Nephron (organoid): Measurements from ENCODE around the gene DPYD.

Source experiments
- H3K27ac Mint-ChIP-seq, 3 experiments: 2 replicates each; pipeline ENCODE4 v1.8.0; 2020; ENCODE audit warnings: mixed read lengths in 3 of 3, mild to moderate bottlenecking in 2 of 3, moderate library complexity in 1 of 3
- H3K27me3 Mint-ChIP-seq: 2 replicates; pipeline ENCODE4 v1.8.0; 2021; ENCODE audit warnings: low read depth, mild to moderate bottlenecking, moderate library complexity, mixed read lengths
- H3K36me3 Mint-ChIP-seq: 2 replicates; pipeline ENCODE4 v1.8.0; 2020; ENCODE audit warnings: low read depth, mixed read lengths
- H3K4me1 Mint-ChIP-seq: 2 replicates; pipeline ENCODE4 v1.8.0; 2020; ENCODE audit warnings: mixed read lengths
- H3K4me3 Mint-ChIP-seq, 3 experiments: 2 replicates each; pipeline ENCODE4 v1.8.0; 2020; ENCODE audit warnings: mild to moderate bottlenecking in 3 of 3, mixed read lengths in 3 of 3, moderate library complexity in 2 of 3
- H3K9me3 Mint-ChIP-seq: 2 replicates; pipeline ENCODE4 v1.8.0; 2020; ENCODE audit warnings: mixed read lengths
- TF ChIP-seq, protein P1 (sequence below), 3 experiments: fragments of 200-600 bp; sonication (generic); IDR thresholded peaks; one replicate each; pipeline ENCODE4 v1.5.0; 2021; ENCODE audit warnings: antibody characterized with exemption in 3 of 3; ENCODE audit not compliant: unreplicated experiment in 3 of 3

DPYD gene

DNA sequence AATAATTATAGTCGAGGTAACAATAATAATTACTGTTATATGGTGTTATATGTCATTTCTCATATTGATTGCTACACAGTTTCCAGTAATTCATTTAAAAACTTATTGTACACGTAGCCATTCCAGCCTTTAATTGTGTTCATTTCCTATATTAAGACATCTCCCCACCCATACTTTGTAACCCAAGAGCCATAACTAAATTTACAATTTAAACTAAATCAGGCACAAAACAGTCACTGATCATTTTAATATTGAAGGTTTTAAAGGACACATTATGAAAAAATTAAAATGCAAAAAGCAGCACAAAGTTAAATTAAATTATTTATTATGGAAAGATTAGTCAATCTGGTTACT is 487.0 kb downstream of the DPYD start:
- TF ChIP-seq, protein P1, sequence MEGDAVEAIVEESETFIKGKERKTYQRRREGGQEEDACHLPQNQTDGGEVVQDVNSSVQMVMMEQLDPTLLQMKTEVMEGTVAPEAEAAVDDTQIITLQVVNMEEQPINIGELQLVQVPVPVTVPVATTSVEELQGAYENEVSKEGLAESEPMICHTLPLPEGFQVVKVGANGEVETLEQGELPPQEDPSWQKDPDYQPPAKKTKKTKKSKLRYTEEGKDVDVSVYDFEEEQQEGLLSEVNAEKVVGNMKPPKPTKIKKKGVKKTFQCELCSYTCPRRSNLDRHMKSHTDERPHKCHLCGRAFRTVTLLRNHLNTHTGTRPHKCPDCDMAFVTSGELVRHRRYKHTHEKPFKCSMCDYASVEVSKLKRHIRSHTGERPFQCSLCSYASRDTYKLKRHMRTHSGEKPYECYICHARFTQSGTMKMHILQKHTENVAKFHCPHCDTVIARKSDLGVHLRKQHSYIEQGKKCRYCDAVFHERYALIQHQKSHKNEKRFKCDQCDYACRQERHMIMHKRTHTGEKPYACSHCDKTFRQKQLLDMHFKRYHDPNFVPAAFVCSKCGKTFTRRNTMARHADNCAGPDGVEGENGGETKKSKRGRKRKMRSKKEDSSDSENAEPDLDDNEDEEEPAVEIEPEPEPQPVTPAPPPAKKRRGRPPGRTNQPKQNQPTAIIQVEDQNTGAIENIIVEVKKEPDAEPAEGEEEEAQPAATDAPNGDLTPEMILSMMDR (IDR thresholded peaks at IDR 0.05; ENCODE audit: unreplicated experiment in 3 of 3), result no peak
- Mint-ChIP-seq H3K36me3 (no peaks in the 10 kb centered on the region), H3K27ac (peak overlapping the region; percentile 77 to 90 (median 88)), H3K4me3 (no peak overlapping the region), H3K4me1 (peaks cover 14% of the 10 kb centered on the region), H3K9me3 (no peaks in the 10 kb centered on the region), H3K27me3 (no peaks in the 10 kb centered on the region)

DNA sequence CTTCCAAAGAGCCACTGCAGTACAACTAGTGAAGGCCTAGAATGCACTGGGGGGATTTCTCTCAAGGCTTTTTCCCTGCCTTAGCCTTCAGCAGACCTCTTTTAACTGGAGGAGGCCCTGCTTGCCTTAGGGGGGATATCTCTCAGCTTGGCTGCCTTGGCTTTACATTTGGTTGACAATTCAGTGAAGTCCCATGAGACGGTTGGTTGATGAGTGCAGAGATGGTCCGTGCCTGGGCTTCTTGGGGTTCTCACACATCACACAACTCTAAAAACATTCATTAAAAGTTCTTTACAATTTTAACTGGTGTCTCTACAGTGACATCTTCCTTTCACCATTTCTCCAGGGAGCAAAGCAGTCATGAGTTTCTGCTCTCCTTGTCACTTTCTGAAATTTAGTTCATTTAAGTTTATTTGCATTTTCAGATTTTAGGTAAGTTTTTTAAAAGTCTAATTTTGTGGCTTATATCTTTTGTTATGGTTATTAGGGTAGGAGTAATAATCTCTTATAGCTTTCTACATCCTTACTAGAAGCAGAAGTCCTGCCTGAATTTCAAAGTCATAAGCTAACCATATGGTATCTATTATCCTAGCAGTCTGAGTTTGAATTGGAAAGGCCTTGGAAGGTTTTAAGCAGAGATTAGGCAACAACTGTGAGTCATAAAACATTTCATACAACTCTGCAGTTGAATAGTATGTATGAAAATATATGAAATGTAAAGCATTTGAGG is 487.6 kb downstream of the DPYD start:
- Mint-ChIP-seq H3K9me3 (no peaks in the 10 kb centered on the region), H3K4me3 (no peak overlapping the region), H3K36me3 (no peaks in the 10 kb centered on the region), H3K4me1 (peaks cover 14% of the 10 kb centered on the region), H3K27me3 (no peaks in the 10 kb centered on the region), H3K27ac (peak overlapping the region; percentile 77 to 90 (median 88))
- TF ChIP-seq, protein P1 (IDR thresholded peaks at IDR 0.05; ENCODE audit: unreplicated experiment in 3 of 3), result no peak

DNA sequence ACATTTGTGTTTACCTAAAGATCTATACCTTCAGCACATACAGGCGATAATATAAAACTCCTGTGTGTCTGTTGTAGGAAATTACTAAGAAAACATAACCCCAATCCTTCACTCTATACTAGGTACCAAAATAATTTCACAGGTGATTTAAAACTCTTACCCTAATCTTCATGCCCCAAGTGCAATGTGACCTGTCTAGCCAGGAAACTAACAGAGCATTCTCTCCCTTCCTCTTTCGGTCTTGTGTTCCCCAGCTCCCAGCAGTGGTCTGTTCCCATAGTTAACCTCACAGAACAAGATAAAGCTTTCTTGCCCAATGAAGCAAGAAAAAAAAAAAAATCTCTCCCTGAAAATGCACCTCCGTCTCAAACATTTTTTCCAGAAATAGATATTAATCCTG is 493.5 kb downstream of the DPYD start:
- Mint-ChIP-seq H3K4me1 (no peaks in the 10 kb centered on the region), H3K27me3 (no peaks in the 10 kb centered on the region), H3K4me3 (no peak overlapping the region), H3K36me3 (no peaks in the 10 kb centered on the region), H3K27ac (peak overlapping the region in 1 of 3 experiments; percentile 57), H3K9me3 (no peaks in the 10 kb centered on the region)
- TF ChIP-seq, protein P1 (IDR thresholded peaks at IDR 0.05; ENCODE audit: unreplicated experiment in 3 of 3), result no peak

DNA sequence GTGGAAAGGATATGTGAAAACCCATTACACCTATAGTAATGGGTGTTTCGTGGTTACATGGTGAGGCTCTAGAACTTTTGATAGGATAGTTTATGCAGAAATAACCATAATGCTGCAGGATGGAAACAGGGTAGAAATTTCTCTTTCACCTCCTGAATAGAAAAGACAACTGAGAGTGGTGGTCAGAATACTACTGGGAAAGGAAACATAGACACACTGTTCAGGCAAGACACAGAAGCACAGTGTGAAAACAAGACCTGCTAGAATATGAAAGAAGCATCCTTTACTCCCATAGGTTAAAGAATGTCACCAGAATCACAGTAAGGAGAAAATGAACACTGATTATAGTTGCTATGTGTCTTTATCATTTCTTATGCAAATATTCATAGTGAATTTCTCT is 496.6 kb downstream of the DPYD start:
- H3K36me3 Mint-ChIP-seq, result no peaks in the 10 kb centered on the region
- TF ChIP-seq, protein P1 (IDR thresholded peaks at IDR 0.05; ENCODE audit: unreplicated experiment in 3 of 3), result no peak
- H3K27me3 Mint-ChIP-seq, result no peaks in the 10 kb centered on the region
- no peak overlapping the region for H3K4me3 Mint-ChIP-seq
- H3K27ac Mint-ChIP-seq, result no peak overlapping the region
- no peaks in the 10 kb centered on the region for H3K4me1 Mint-ChIP-seq
- H3K9me3 Mint-ChIP-seq, result no peaks in the 10 kb centered on the region

DNA sequence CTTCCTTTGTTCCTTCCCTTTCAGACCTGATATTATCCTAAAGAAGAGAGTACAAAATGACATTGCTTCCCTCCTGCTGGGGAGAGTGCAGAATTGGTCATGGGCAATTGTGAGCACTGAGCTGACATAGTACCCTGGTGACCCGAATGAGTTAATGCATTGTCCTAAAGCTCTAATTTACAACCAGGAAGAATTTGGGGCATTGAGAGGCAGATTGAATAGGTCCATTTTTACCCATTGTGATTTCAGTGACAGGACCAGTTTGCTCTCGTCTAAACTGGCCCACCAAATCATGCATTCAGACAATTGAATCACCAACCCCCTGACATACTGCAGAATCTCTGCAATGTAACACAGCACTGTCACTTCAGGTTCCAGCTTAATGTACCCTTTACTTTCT is 497.4 kb downstream of the DPYD start:
- no peaks in the 10 kb centered on the region for H3K27me3 Mint-ChIP-seq
- H3K4me1 Mint-ChIP-seq, result no peaks in the 10 kb centered on the region
- H3K27ac Mint-ChIP-seq, result no peak overlapping the region
- H3K9me3 Mint-ChIP-seq, result no peaks in the 10 kb centered on the region
- TF ChIP-seq, protein P1 (IDR thresholded peaks at IDR 0.05; ENCODE audit: unreplicated experiment in 3 of 3), result no peak
- no peaks in the 10 kb centered on the region for H3K36me3 Mint-ChIP-seq
- H3K4me3 Mint-ChIP-seq, result no peak overlapping the region

DNA sequence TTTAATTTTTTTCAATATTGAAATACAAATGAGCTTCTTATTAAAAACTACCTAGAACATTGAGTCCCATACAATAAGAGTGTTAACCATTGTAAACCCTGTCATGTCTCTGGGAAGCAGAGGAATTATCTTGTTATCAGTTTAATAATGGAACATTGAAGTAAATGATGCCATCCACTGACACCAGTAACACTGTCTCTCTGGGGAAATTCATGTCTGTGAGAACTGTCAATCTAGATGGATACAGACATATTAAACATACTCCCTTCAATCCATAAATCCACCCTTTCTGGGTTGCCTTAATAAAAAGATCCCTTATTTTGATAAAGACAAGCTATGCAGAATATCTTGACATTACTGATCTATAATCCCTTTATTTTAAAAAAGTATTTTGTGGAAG is 503.2 kb downstream of the DPYD start:
- TF ChIP-seq, protein P1 (IDR thresholded peaks at IDR 0.05; ENCODE audit: unreplicated experiment in 3 of 3), result no peak
- H3K27me3 Mint-ChIP-seq, result no peaks in the 10 kb centered on the region
- H3K36me3 Mint-ChIP-seq, result no peaks in the 10 kb centered on the region
- no peak overlapping the region for H3K4me3 Mint-ChIP-seq
- H3K27ac Mint-ChIP-seq, result no peak overlapping the region
- no peaks in the 10 kb centered on the region for H3K9me3 Mint-ChIP-seq
- H3K4me1 Mint-ChIP-seq, result no peaks in the 10 kb centered on the region
